Lung microvascular endothelial cell (primary cell): ENCODE measurements around the gene UBE2I. TPM values are rescaled to one million over a fixed set of nuclear protein-coding genes. Genes with fewer than 3 reads are reported as not detected.
A peak's percentile ranks its signal among the peaks of the same experiment; 100 is the strongest.

Source experiments
- DNase-seq, 2 donors: peaks; one replicate each; pipeline versions ENCODE4 v3.0.0 to v3.0.0-alpha.2; 2010; ENCODE audit warnings: low read depth in 2 of 2
- total RNA-seq: library from RNA; depleted of rRNA; stranded (reverse); fragments of >200 nt; gene quantifications from 2 replicates; pipeline ENCODE4 v1.2.1, GENCODE V29; 2014

The UBE2I gene
- total RNA-seq, 1 donor from 2014 or later, result 35.3 TPM

GRCh38 chr16:1342526-1343427, 33.3 kb downstream of the UBE2I start:
- peak; percentile 89 to 96 for DNase-seq

- DNase-seq, result no peak
Observed at GRCh38 chr16:1343428-1344242, 34.2 kb downstream of the UBE2I start.

- no peak for DNase-seq
Observed at GRCh38 chr16:1344499-1344898, 35.1 kb downstream of the UBE2I start.

- DNase-seq, result no peak
Observed at GRCh38 chr16:1345087-1345486, 35.7 kb downstream of the UBE2I start.

- no peak for DNase-seq
Observed at GRCh38 chr16:1345651-1346421, 36.4 kb downstream of the UBE2I start.

- no peak for DNase-seq
Observed at GRCh38 chr16:1346422-1347285, 37.2 kb downstream of the UBE2I start.

GRCh38 chr16:1347286-1347855, 37.9 kb downstream of the UBE2I start:
- no peak for DNase-seq

GRCh38 chr16:1347962-1348361, 38.5 kb downstream of the UBE2I start:
- no peak for DNase-seq

- no peak for DNase-seq
Observed at GRCh38 chr16:1348441-1348840, 39.0 kb downstream of the UBE2I start.

- no peak for DNase-seq
Observed at GRCh38 chr16:1348926-1349325, 39.5 kb downstream of the UBE2I start.

- no peak for DNase-seq
Observed at GRCh38 chr16:1349351-1349750, 39.9 kb downstream of the UBE2I start.

GRCh38 chr16:1349951-1350350, 40.5 kb downstream of the UBE2I start:
- no peak for DNase-seq

- DNase-seq, result no peak
Observed at GRCh38 chr16:1350691-1351090, 41.3 kb downstream of the UBE2I start.

GRCh38 chr16:1351215-1351581, 41.8 kb downstream of the UBE2I start:
- peak in 1 of 2 donors; percentile 13 for DNase-seq

GRCh38 chr16:1351582-1352362, 42.3 kb downstream of the UBE2I start, which contains the start of the genes GNPTG and TSR3:
Gene GNPTG (plus strand): TSS chr16:1351931. CDS start chr16:1351966, 35 bp downstream.
Gene TSR3 (minus strand): TSS chr16:1351878. CDS start chr16:1351804, 74 bp downstream.
- DNase-seq, result peak; percentile 92 to 94

- no peak for DNase-seq
Observed at GRCh38 chr16:1354815-1355540, 45.5 kb downstream of the UBE2I start.

GRCh38 chr16:1355591-1355990, 46.2 kb downstream of the UBE2I start:
- no peak for DNase-seq

GRCh38 chr16:1356061-1356900, 46.8 kb downstream of the UBE2I start:
- no peak for DNase-seq
